ENCODE measurements around the gene AHCY. TPM values are rescaled to one million over a fixed set of nuclear protein-coding genes. Genes with fewer than 3 reads are reported as not detected.
"Not testable (repeated sequence)": the region's sequence is repeated elsewhere in the genome, so short reads cannot be mapped to it uniquely, and the experiment has no call there.

The AHCY gene
- total RNA-seq, 4 donors from 2014 or later = 50.4 to 71.5 (median 58.0) TPM

DNA sequence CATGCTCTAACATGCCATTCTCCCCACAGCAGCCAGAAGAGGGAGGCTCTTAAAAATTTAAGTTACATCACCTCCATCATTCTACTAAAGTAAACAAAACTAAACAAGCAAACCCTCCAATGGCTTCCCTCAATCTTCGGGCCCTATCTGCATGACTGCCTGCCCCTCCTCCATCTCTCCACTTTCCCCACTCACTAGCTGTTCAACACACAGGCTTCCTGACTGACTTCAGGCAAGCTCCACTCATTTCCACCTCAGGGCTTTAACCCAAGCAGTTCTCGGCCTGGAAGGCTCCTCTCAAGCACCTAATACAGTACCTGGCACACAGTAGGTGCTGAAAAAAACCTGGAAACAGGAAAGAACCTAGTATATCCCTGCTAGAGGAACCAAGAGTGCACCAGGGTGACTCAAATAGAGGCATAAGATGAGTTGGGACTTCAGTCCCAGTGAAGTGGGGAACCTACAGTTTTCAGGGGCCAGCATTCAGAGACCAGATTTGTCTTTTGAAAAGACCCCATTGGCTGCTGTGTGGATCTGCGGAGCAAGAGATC lies 2.8 kb downstream of the AHCY start:
- TF ChIP-seq POLR2A (IDR thresholded peaks at IDR 0.05) (no peak), EP300 (IDR thresholded peaks at IDR 0.05) (no peak), POLR2AphosphoS5 (IDR thresholded peaks at IDR 0.05) (no peak)
- H3K9me3 ChIP-seq = no peaks in the 10 kb centered on the region
- no peak overlapping the region for H3K27ac ChIP-seq
- WGBS, 2 donors (ENCODE audit: low coverage in 1 of 2) = 80 to 100% methylated on average over 1 to 2 of the region's 3 CpGs
- peaks cover 0 to 6% of the 10 kb centered on the region in 2 donors for H3K36me3 ChIP-seq
- H3K27me3 ChIP-seq = no peaks in the 10 kb centered on the region
- peaks cover 0 to 27% (median 13%) of the 10 kb centered on the region in 3 donors for H3K4me1 ChIP-seq
- ATAC-seq = no peak
- no peak overlapping the region for H3K4me3 ChIP-seq

DNA sequence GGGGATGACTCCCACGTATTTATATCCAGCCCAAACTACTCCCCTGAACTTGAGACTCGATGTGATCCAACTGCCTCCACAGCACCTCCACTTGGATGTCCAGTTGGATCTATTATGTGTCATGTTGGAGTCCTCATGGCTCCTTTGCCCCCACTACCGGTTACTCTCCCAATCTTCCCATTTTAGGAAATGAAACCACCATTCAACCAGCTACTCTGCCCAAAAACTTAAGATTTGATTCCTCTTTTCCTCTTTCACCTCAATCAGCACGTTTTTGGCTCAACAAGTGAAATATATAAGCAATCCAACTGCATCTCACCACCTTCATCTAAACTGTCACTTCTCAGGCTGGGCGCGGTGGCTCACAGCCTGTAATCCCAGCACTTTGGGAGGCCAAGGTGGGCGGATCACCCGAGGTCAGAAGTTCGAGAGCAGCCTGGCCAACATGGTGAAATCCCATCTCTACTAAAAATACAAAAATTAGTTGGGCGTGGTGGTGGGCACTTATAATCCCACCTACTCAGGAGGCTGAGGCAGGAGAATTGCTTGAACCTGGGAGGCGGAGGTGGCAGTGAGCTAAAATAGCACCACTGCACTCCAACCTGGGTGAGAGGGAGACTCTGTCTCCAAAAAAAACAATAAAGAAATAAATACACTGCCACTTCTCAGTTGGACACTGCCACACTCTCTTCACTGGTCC lies 3.4 kb downstream of the AHCY start:
- Histone ChIP-seq H3K27me3 (no peaks in the 10 kb centered on the region), H3K4me1 (peaks cover 0 to 27% (median 13%) of the 10 kb centered on the region in 3 donors), H3K4me3 (no peak overlapping the region), H3K9me3 (no peaks in the 10 kb centered on the region), H3K36me3 (peaks cover 0 to 13% of the 10 kb centered on the region in 2 donors), H3K27ac (no peak overlapping the region)
- 78 to 96% methylated on average over 6 to 10 of the region's 11 CpGs for WGBS, 2 donors (ENCODE audit: low coverage in 1 of 2)
- TF ChIP-seq EP300 (IDR thresholded peaks at IDR 0.05) (no peak), POLR2A (IDR thresholded peaks at IDR 0.05) (no peak), POLR2AphosphoS5 (IDR thresholded peaks at IDR 0.05) (no peak)
- TF ChIP-seq, protein P1, sequence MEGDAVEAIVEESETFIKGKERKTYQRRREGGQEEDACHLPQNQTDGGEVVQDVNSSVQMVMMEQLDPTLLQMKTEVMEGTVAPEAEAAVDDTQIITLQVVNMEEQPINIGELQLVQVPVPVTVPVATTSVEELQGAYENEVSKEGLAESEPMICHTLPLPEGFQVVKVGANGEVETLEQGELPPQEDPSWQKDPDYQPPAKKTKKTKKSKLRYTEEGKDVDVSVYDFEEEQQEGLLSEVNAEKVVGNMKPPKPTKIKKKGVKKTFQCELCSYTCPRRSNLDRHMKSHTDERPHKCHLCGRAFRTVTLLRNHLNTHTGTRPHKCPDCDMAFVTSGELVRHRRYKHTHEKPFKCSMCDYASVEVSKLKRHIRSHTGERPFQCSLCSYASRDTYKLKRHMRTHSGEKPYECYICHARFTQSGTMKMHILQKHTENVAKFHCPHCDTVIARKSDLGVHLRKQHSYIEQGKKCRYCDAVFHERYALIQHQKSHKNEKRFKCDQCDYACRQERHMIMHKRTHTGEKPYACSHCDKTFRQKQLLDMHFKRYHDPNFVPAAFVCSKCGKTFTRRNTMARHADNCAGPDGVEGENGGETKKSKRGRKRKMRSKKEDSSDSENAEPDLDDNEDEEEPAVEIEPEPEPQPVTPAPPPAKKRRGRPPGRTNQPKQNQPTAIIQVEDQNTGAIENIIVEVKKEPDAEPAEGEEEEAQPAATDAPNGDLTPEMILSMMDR (IDR thresholded peaks at IDR 0.05) = no peak
- ATAC-seq = no peak

DNA sequence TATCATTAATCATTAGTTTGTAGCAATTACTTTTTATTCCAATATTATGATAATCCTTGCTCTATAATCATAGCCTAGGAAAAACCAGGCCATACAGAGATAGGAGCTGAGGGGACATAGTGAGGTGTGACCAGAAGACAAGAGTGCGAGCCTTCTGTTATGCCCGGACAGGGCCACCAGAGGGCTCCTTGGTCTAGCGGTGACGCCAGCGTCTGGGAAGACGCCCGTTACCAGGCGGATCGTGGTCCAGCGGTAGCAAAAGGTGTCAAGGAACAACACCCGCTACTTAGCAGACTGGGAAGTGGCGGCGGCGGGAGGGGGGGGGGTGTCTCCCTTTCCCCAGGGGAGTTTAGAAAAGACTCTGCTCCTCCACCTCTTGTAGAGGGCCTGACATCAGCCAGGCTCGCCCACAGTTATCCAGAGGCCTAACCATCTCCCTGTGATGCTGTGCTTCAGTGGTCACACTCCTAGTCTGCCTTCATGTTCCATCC lies 4.8 kb downstream of the AHCY start:
- Histone ChIP-seq H3K36me3 (peaks cover 0 to 26% of the 10 kb centered on the region in 2 donors), H3K4me1 (peaks cover 0 to 22% (median 13%) of the 10 kb centered on the region in 3 donors)
- TF ChIP-seq, protein P1 (IDR thresholded peaks at IDR 0.05) = peak in 3 of 4 experiments; percentile 30 to 40 (median 38)
- not testable (repeated sequence) for H3K9me3 ChIP-seq, H3K27me3 ChIP-seq, ATAC-seq, H3K4me3 ChIP-seq, H3K27ac ChIP-seq
- 80% methylated on average over 1 of the region's 15 CpGs; no CpG with 5 or more reads in 1 of the 2 donors for WGBS, 2 donors (ENCODE audit: low coverage in 1 of 2)

DNA sequence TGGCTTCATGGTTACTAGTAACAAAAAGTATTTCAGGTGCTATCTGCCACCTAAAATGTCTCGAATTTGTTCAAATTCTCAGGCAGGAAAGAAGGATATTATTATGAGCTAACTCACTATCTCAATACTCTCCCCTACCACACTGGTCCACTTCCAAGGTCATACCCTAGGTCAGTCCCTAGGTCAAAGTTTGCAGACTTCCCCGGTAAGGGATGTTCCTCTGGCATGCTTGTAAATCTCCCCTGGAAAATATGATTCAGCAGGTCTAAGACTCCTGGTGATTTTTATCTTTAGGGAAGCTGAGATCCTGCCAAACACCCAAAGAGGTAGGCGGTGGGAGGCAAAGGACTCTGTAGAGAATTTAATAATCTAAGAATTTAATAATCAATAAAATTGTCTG lies 6.7 kb downstream of the AHCY start:
- WGBS, 2 donors (ENCODE audit: low coverage in 1 of 2) = 85 to 91% methylated on average over 1 to 3 of the region's 3 CpGs
- Histone ChIP-seq H3K9me3 (no peaks in the 10 kb centered on the region), H3K4me1 (peaks cover 0 to 9% (median 6%) of the 10 kb centered on the region in 3 donors), H3K36me3 (peaks cover 0 to 45% of the 10 kb centered on the region in 2 donors), H3K27me3 (no peaks in the 10 kb centered on the region), H3K27ac (no peak overlapping the region), H3K4me3 (no peak overlapping the region)
- ATAC-seq = no peak
- TF ChIP-seq POLR2A (IDR thresholded peaks at IDR 0.05) (no peak), EP300 (IDR thresholded peaks at IDR 0.05) (no peak)
- TF ChIP-seq, protein P1 (IDR thresholded peaks at IDR 0.05) = no peak

DNA sequence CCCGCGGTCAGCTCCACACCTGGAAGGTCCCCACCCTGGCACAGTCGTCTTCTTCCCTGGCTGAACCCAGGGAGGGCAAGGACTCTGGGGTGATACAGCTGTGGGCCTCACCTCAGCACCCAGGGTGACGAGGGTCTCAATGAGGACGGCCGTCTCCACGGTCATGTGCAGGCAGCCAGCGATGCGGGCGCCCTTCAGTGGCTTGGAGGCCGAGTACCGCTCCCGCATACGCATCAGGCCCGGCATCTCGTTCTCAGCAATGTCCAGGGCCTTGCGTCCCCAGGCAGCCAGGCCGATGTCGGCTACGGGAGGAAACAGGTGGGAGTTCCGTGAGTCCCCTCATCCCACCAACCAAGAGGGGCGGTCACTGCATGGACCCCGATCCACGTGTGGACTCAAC lies 7.9 kb downstream of the AHCY start:
- Histone ChIP-seq H3K27ac (no peak overlapping the region), H3K27me3 (no peaks in the 10 kb centered on the region), H3K9me3 (no peaks in the 10 kb centered on the region), H3K4me1 (no peaks in the 10 kb centered on the region), H3K4me3 (no peak overlapping the region), H3K36me3 (peaks cover 0 to 57% of the 10 kb centered on the region in 2 donors)
- 98% methylated on average over 11 of the region's 24 CpGs; no CpG with 5 or more reads in 1 of the 2 donors for WGBS, 2 donors (ENCODE audit: low coverage in 1 of 2)
- TF ChIP-seq, protein P1 (IDR thresholded peaks at IDR 0.05) = no peak
- TF ChIP-seq POLR2A (IDR thresholded peaks at IDR 0.05) (no peak), EP300 (IDR thresholded peaks at IDR 0.05) (no peak), POLR2AphosphoS5 (IDR thresholded peaks at IDR 0.05) (no peak)
- no peak for ATAC-seq

All from gastroesophageal sphincter (tissue), 4 donors.